ENCODE measurements around the gene KCNIP2.

GRCh38 chr10:101830322-101831168, 13.1 kb downstream of the KCNIP2 start:
- TF ChIP-seq POLR2A (IDR thresholded peaks at IDR 0.05; ENCODE audit: low read length) (no peak), GATA1 (IDR thresholded peaks at IDR 0.05; ENCODE audit: low read depth, low read length) (no peak)

All from erythroblast (primary cell).